Trophoblast cell (in vitro differentiated cells and primary cell): ENCODE data around the gene PPM1F.

Source experiments
- DNase-seq, 2 donors: peaks; one replicate each; pipeline ENCODE4 v3.0.0-alpha.2; 2016
- H2AFZ ChIP-seq: 2 replicates; pipeline ENCODE4 v1.6.1; 2013; ENCODE audit warnings: low read length, moderate library complexity, mild to moderate bottlenecking; ENCODE audit not compliant: insufficient read depth, poor library complexity
- H2AK5ac ChIP-seq: 2 replicates; pipeline ENCODE4 v1.6.1; 2013; ENCODE audit warnings: mild to moderate bottlenecking, low read length
- H2BK120ac ChIP-seq: 2 replicates; pipeline ENCODE4 v1.6.1; 2013; ENCODE audit warnings: low read length, mild to moderate bottlenecking, moderate library complexity; ENCODE audit not compliant: insufficient read depth, poor library complexity
- H2BK12ac ChIP-seq: 2 replicates; pipeline ENCODE4 v1.6.1; 2013; ENCODE audit warnings: mild to moderate bottlenecking, low read length, moderate library complexity
- H2BK5ac ChIP-seq: 2 replicates; pipeline ENCODE4 v1.6.1; 2013; ENCODE audit warnings: low read length, low read depth, moderate library complexity, mild to moderate bottlenecking; ENCODE audit not compliant: poor library complexity
- H3K14ac ChIP-seq: 2 replicates; pipeline ENCODE4 v1.6.1; 2013; ENCODE audit warnings: mild to moderate bottlenecking, low read length
- H3K18ac ChIP-seq: 2 replicates; pipeline ENCODE4 v1.6.1; 2013; ENCODE audit warnings: mild to moderate bottlenecking, low read length
- H3K23ac ChIP-seq: 2 replicates; pipeline ENCODE4 v1.6.1; 2013; ENCODE audit warnings: low read length
- H3K27ac ChIP-seq: 2 replicates; pipeline ENCODE4 v1.5.1; 2013; ENCODE audit warnings: low read depth, mild to moderate bottlenecking, inconsistent platforms, low read length, moderate library complexity
- H3K27me3 ChIP-seq: 2 replicates; pipeline ENCODE4 v1.6.1; 2013; ENCODE audit warnings: inconsistent platforms, mild to moderate bottlenecking, low read length, moderate library complexity; ENCODE audit not compliant: insufficient read depth
- H3K36me3 ChIP-seq, 2 experiments: 1 replicate in 1 of 2; 2 replicates in 1 of 2; pipeline ENCODE4 v1.6.1; 2013; ENCODE audit warnings: low read length in 2 of 2, mild to moderate bottlenecking in 2 of 2, moderate library complexity in 1 of 2; ENCODE audit not compliant: insufficient read depth in 2 of 2, control insufficient read depth in 1 of 2
- H3K4ac ChIP-seq: 2 replicates; pipeline ENCODE4 v1.6.1; 2013; ENCODE audit warnings: low read depth, mild to moderate bottlenecking, low read length, moderate library complexity
- H3K4me1 ChIP-seq, 2 experiments: 1 replicate in 1 of 2; 2 replicates in 1 of 2; pipeline ENCODE4 v1.6.1; 2013; ENCODE audit warnings: low read length in 2 of 2, mild to moderate bottlenecking in 2 of 2, moderate library complexity in 1 of 2; ENCODE audit not compliant: insufficient read depth in 2 of 2, control insufficient read depth in 1 of 2
- H3K4me2 ChIP-seq: 2 replicates; pipeline ENCODE4 v1.6.1; 2013; ENCODE audit warnings: inconsistent platforms, mild to moderate bottlenecking, low read length, moderate library complexity
- H3K4me3 ChIP-seq: 2 replicates; pipeline ENCODE4 v1.5.1; 2013; ENCODE audit warnings: mild to moderate bottlenecking, low read depth, low read length, inconsistent platforms
- H3K79me1 ChIP-seq: one replicate; pipeline ENCODE4 v1.6.1; 2013; ENCODE audit warnings: low read length
- H3K79me2 ChIP-seq: 2 replicates; pipeline ENCODE4 v1.6.1; 2013; ENCODE audit warnings: low read length, mild to moderate bottlenecking; ENCODE audit not compliant: control insufficient read depth, insufficient read depth, poor library complexity
- H3K9ac ChIP-seq: 2 replicates; pipeline ENCODE4 v1.6.1; 2013; ENCODE audit warnings: mild to moderate bottlenecking, low read length
- H3K9me3 ChIP-seq: 2 replicates; pipeline ENCODE4 v1.6.1; 2013; ENCODE audit warnings: low read depth, mild to moderate bottlenecking, control low read depth, inconsistent platforms, low read length; ENCODE audit not compliant: insufficient read depth
- H4K12ac ChIP-seq: 2 replicates; pipeline ENCODE4 v1.6.1; 2013; ENCODE audit warnings: low read depth, mild to moderate bottlenecking, low read length, moderate library complexity
- H4K8ac ChIP-seq: 2 replicates; pipeline ENCODE4 v1.6.1; 2013; ENCODE audit warnings: low read depth, mild to moderate bottlenecking, low read length, moderate library complexity
- H4K91ac ChIP-seq: one replicate; pipeline ENCODE4 v1.6.1; 2013; ENCODE audit warnings: low read depth, mild to moderate bottlenecking, low read length, moderate library complexity
- WGBS: extraction: QIAGEN DNeasy Blood & Tissue Kit; methylation state at CpG from one replicate; pipeline ENCODE4 v1.1.7; 2013; ENCODE audit warnings: missing lambda C conversion rate; ENCODE audit not compliant: insufficient read length, insufficient coverage; ENCODE audit errors: extremely low coverage; 5-methylcytosine and 5-hydroxymethylcytosine counted together

Gene PPM1F

GRCh38 chr22:21958360-21959273 is 6.0 kb upstream of the PPM1F start:
- H2AK5ac ChIP-seq = no peak overlapping the region
- H4K91ac ChIP-seq = no peak overlapping the region
- no peak overlapping the region for H3K4me3 ChIP-seq
- no peak overlapping the region for H3K14ac ChIP-seq
- H3K27ac ChIP-seq = no peak overlapping the region
- no peak for DNase-seq
- no peaks in the 10 kb centered on the region for H3K79me1 ChIP-seq
- no peaks in the 10 kb centered on the region for H3K27me3 ChIP-seq
- no peak overlapping the region for H4K12ac ChIP-seq
- no peaks in the 10 kb centered on the region for H3K4me1 ChIP-seq
- peaks cover 49 to 51% of the 10 kb centered on the region in 2 experiments for H3K36me3 ChIP-seq
- no peak overlapping the region for H3K23ac ChIP-seq
- H3K9ac ChIP-seq = no peak overlapping the region
- no peaks in the 10 kb centered on the region for H3K79me2 ChIP-seq
- H3K4ac ChIP-seq = no peak overlapping the region
- H2BK5ac ChIP-seq = no peak overlapping the region
- H2BK12ac ChIP-seq = no peak overlapping the region
- H2BK120ac ChIP-seq = no peak overlapping the region
- H3K9me3 ChIP-seq = peaks cover 9% of the 10 kb centered on the region
- no CpG with 5 or more reads among the region's 22 CpGs for WGBS
- H2AFZ ChIP-seq = no peak overlapping the region
- no peak overlapping the region for H4K8ac ChIP-seq
- no peak overlapping the region for H3K4me2 ChIP-seq
- no peak overlapping the region for H3K18ac ChIP-seq

- WGBS = no CpG with 5 or more reads among the region's 29 CpGs
- no peak overlapping the region for H3K23ac ChIP-seq
- H3K27me3 ChIP-seq = no peaks in the 10 kb centered on the region
- no peaks in the 10 kb centered on the region for H3K9me3 ChIP-seq
- no peak overlapping the region for H2BK12ac ChIP-seq
- H3K79me1 ChIP-seq = peaks cover 4% of the 10 kb centered on the region
- no peak overlapping the region for H2AFZ ChIP-seq
- no peaks in the 10 kb centered on the region for H3K36me3 ChIP-seq
- H3K4ac ChIP-seq = no peak overlapping the region
- H3K4me3 ChIP-seq = peak overlapping the region; percentile 90
- no peak overlapping the region for H2BK5ac ChIP-seq
- H3K4me2 ChIP-seq = peak overlapping the region; percentile 94
- H3K14ac ChIP-seq = no peak overlapping the region
- H3K18ac ChIP-seq = peak overlapping the region; percentile 57
- no peak overlapping the region for H2AK5ac ChIP-seq
- peak overlapping the region; percentile 69 for H3K9ac ChIP-seq
- no peak overlapping the region for H2BK120ac ChIP-seq
- peaks cover 5 to 13% of the 10 kb centered on the region in 2 experiments for H3K4me1 ChIP-seq
- H4K8ac ChIP-seq = no peak overlapping the region
- H4K12ac ChIP-seq = no peak overlapping the region
- DNase-seq = peak; percentile 98 to 99
- H3K27ac ChIP-seq = peak overlapping the region; percentile 15
- H3K79me2 ChIP-seq = peaks cover 2% of the 10 kb centered on the region
- H4K91ac ChIP-seq = peak overlapping the region; percentile 7
These were observed 650 bp downstream of the PPM1F start for GRCh38 chr22:21951931-21952465.

- H3K36me3 ChIP-seq = peaks cover 2 to 3% of the 10 kb centered on the region in 2 experiments
- H2BK5ac ChIP-seq = no peak overlapping the region
- H3K14ac ChIP-seq = no peak overlapping the region
- no peak overlapping the region for H3K27ac ChIP-seq
- H3K9me3 ChIP-seq = no peaks in the 10 kb centered on the region
- no peak overlapping the region for H2BK120ac ChIP-seq
- H3K4me1 ChIP-seq = peaks cover 5 to 13% of the 10 kb centered on the region in 2 experiments
- no peak overlapping the region for H2AFZ ChIP-seq
- H4K12ac ChIP-seq = no peak overlapping the region
- H3K9ac ChIP-seq = no peak overlapping the region
- no peak overlapping the region for H4K91ac ChIP-seq
- H3K79me2 ChIP-seq = peaks cover 2% of the 10 kb centered on the region
- no peak overlapping the region for H3K4ac ChIP-seq
- H2BK12ac ChIP-seq = no peak overlapping the region
- no peak overlapping the region for H3K18ac ChIP-seq
- DNase-seq = no peak
- H3K27me3 ChIP-seq = no peaks in the 10 kb centered on the region
- H3K79me1 ChIP-seq = peaks cover 4% of the 10 kb centered on the region
- H3K4me3 ChIP-seq = no peak overlapping the region
- H3K4me2 ChIP-seq = no peak overlapping the region
- no peak overlapping the region for H3K23ac ChIP-seq
- no peak overlapping the region for H2AK5ac ChIP-seq
- WGBS = no CpG with 5 or more reads among the region's 7 CpGs
- H4K8ac ChIP-seq = no peak overlapping the region
These were observed 1.6 kb downstream of the PPM1F start for GRCh38 chr22:21951062-21951461.

- Histone ChIP-seq H3K9ac (no peak overlapping the region), H3K79me2 (peaks cover 2% of the 10 kb centered on the region), H3K23ac (no peak overlapping the region), H3K79me1 (peaks cover 4% of the 10 kb centered on the region), H3K36me3 (peaks cover 13 to 14% of the 10 kb centered on the region in 2 experiments), H3K4me2 (no peak overlapping the region), H3K27me3 (no peaks in the 10 kb centered on the region), H2BK120ac (no peak overlapping the region), H2BK5ac (no peak overlapping the region), H4K12ac (no peak overlapping the region), H2AFZ (no peak overlapping the region), H4K8ac (no peak overlapping the region), H3K27ac (no peak overlapping the region), H2BK12ac (no peak overlapping the region), H3K18ac (no peak overlapping the region), H3K4me1 (peaks cover 5 to 13% of the 10 kb centered on the region in 2 experiments), H3K14ac (no peak overlapping the region), H3K4me3 (no peak overlapping the region), H4K91ac (no peak overlapping the region), H3K4ac (no peak overlapping the region), H3K9me3 (no peaks in the 10 kb centered on the region), H2AK5ac (no peak overlapping the region)
- DNase-seq = no peak
- no CpG with 5 or more reads among the region's 1 CpG for WGBS
These were observed 2.7 kb downstream of the PPM1F start for GRCh38 chr22:21949948-21950347.
